ENCODE results near the gene SGMS2. TPM values are rescaled to one million over a fixed set of nuclear protein-coding genes. Genes with fewer than 3 reads are reported as not detected.

Gene SGMS2
- total RNA-seq, 4 donors from 2014 or later = 10.2 to 79.1 (median 23.8) TPM

DNA sequence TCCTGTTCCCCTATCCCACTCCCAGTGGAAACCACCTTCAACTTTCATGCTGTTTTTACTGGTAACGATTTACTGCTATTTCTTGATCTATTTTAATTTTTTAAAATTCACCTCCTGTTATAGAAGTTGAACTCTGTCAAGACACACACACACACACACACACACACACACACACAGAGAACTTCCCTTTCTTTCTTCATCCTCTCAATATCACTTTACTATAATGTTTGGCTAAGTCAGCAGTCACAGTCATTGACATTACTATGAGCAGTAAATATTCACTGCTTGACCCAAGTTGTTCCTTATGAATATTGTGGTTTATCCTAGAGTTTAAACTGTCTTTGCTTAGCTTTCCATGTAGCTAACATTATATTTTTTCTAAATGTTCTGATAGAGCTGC lies 24.0 kb upstream of the SGMS2 start:
- intact Hi-C loops (cut with DNase I; ENCODE audit: low total_unique reads) = no loop called here
- ATAC-seq = no peak

GRCh38 chr4:107801766-107802211 lies 22.9 kb upstream of the SGMS2 start:
- ATAC-seq (no peak), DNase-seq (no peak)
- Histone ChIP-seq H3K4me1 (no peaks in the 10 kb centered on the region), H3K27me3 (peaks cover 0 to 4% (median 3%) of the 10 kb centered on the region in 3 donors), H3K4me3 (no peak overlapping the region), H3K9me3 (no peaks in the 10 kb centered on the region), H3K27ac (no peak overlapping the region), H3K36me3 (no peaks in the 10 kb centered on the region)
- intact Hi-C loops (cut with DNase I; ENCODE audit: low total_unique reads) (no loop called here), in situ Hi-C loops (cut with MboI; ENCODE audit: low sequenced_read_pairs in 4 of 4) (no loop called here)
- TF ChIP-seq, protein P1, sequence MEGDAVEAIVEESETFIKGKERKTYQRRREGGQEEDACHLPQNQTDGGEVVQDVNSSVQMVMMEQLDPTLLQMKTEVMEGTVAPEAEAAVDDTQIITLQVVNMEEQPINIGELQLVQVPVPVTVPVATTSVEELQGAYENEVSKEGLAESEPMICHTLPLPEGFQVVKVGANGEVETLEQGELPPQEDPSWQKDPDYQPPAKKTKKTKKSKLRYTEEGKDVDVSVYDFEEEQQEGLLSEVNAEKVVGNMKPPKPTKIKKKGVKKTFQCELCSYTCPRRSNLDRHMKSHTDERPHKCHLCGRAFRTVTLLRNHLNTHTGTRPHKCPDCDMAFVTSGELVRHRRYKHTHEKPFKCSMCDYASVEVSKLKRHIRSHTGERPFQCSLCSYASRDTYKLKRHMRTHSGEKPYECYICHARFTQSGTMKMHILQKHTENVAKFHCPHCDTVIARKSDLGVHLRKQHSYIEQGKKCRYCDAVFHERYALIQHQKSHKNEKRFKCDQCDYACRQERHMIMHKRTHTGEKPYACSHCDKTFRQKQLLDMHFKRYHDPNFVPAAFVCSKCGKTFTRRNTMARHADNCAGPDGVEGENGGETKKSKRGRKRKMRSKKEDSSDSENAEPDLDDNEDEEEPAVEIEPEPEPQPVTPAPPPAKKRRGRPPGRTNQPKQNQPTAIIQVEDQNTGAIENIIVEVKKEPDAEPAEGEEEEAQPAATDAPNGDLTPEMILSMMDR (IDR thresholded peaks at IDR 0.05 in 4 of 5, conservative IDR thresholded peaks at IDR 0.05 in 1 of 5) = no peak
- TF ChIP-seq POLR2A (IDR thresholded peaks at IDR 0.05) = no peak

More for the DNA sequence above, 24.0 kb upstream of the SGMS2 start:
- Histone ChIP-seq H3K9me3 (no peaks in the 10 kb centered on the region), H3K36me3 (no peaks in the 10 kb centered on the region), H3K27me3 (peaks cover 0 to 4% (median 3%) of the 10 kb centered on the region in 3 donors), H3K4me1 (no peaks in the 10 kb centered on the region), H3K4me3 (no peak overlapping the region), H3K27ac (no peak overlapping the region)
- no peak for TF ChIP-seq POLR2A (IDR thresholded peaks at IDR 0.05)
- TF ChIP-seq, protein P1 (IDR thresholded peaks at IDR 0.05 in 4 of 5, conservative IDR thresholded peaks at IDR 0.05 in 1 of 5) = no peak
- in situ Hi-C loops (cut with MboI; ENCODE audit: low sequenced_read_pairs in 4 of 4) = no loop called here
- no peak for DNase-seq

DNA sequence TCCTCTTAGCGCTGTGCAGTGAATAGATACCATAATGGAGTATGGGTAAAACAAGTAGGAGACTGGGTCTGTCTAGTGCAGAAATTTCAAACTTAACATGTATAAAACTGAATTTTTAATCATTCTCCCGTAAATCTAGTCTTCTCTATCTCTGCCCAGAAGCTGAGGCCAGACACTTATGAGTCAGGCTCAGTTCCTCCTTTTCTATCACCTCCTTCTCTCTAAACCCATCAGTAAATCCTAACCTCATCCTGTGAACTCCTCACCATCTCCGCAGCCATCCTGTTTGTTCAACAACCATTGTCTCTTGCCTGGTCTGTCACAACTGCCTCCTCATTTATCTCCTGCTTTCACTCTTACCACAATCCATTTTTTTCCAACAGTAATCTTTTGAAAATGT lies 19.8 kb upstream of the SGMS2 start:
- Histone ChIP-seq H3K4me1 (no peaks in the 10 kb centered on the region), H3K9me3 (no peaks in the 10 kb centered on the region), H3K27ac (no peak overlapping the region), H3K36me3 (no peaks in the 10 kb centered on the region), H3K27me3 (peaks cover 0 to 2% (median 0%) of the 10 kb centered on the region in 3 donors), H3K4me3 (no peak overlapping the region)
- TF ChIP-seq POLR2A (IDR thresholded peaks at IDR 0.05) = no peak
- TF ChIP-seq, protein P1 (IDR thresholded peaks at IDR 0.05 in 4 of 5, conservative IDR thresholded peaks at IDR 0.05 in 1 of 5) = no peak
- in situ Hi-C loops (cut with MboI; ENCODE audit: low sequenced_read_pairs in 4 of 4) = no loop called here
- intact Hi-C loops (cut with DNase I; ENCODE audit: low total_unique reads) = no loop called here
- DNase-seq = no peak
- ATAC-seq = no peak

DNA sequence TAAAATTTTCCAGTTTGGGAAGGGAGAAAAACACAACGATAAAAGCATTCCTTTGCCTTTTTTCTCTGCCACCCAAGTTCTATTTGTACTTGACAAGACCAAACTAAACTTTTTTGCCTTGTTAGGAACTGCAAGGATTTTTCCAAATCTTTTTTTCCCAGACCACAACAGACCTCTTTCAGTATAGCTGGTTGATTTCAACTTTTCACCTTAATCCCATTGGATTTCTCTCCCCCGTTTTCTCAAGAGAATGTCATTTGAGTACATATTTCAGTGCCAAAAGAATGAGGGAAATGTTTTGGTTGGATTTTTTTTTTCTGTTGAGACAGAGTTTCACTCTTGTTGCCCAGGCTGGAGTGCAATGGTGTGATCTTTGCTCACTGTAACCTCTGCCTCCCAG lies 18.5 kb upstream of the SGMS2 start:
- Histone ChIP-seq H3K27ac (no peak overlapping the region), H3K27me3 (peaks cover 0 to 2% (median 0%) of the 10 kb centered on the region in 3 donors), H3K4me1 (no peaks in the 10 kb centered on the region), H3K9me3 (no peaks in the 10 kb centered on the region), H3K36me3 (no peaks in the 10 kb centered on the region), H3K4me3 (no peak overlapping the region)
- no peak for DNase-seq
- in situ Hi-C loops (cut with MboI; ENCODE audit: low sequenced_read_pairs in 4 of 4) = no loop called here
- TF ChIP-seq POLR2A (IDR thresholded peaks at IDR 0.05) = no peak
- TF ChIP-seq, protein P1 (IDR thresholded peaks at IDR 0.05 in 4 of 5, conservative IDR thresholded peaks at IDR 0.05 in 1 of 5) = no peak
- no peak for ATAC-seq
- intact Hi-C loops (cut with DNase I; ENCODE audit: low total_unique reads) = no loop called here

DNA sequence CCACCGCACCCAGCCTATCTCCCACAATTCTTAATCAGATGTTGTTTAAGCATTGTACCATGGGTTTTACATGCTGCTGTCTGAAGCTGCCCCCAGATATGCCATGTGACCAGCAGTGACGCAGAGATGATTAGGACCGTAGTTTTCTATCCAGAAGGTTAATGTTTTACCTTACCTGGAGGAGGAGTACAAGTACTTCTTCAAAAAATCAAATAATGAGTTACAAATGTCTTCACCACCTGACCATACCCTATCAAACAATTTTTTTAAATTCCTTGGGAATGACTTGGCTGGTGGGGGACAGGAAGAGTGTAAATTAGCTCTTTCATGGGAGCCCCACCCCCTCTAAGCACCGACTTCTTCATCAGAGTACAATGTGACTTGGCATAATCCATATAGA lies 16.2 kb upstream of the SGMS2 start:
- no peak for DNase-seq
- in situ Hi-C loops (cut with MboI; ENCODE audit: low sequenced_read_pairs in 4 of 4) (no loop called here), intact Hi-C loops (cut with DNase I; ENCODE audit: low total_unique reads) (no loop called here)
- H3K4me3 ChIP-seq = no peak overlapping the region
- no peak overlapping the region for H3K27ac ChIP-seq
- H3K27me3 ChIP-seq = no peaks in the 10 kb centered on the region
- no peaks in the 10 kb centered on the region for H3K4me1 ChIP-seq
- TF ChIP-seq, protein P1 (IDR thresholded peaks at IDR 0.05 in 4 of 5, conservative IDR thresholded peaks at IDR 0.05 in 1 of 5) = no peak
- TF ChIP-seq POLR2A (IDR thresholded peaks at IDR 0.05) = no peak
- no peaks in the 10 kb centered on the region for H3K9me3 ChIP-seq
- no peaks in the 10 kb centered on the region for H3K36me3 ChIP-seq
- no peak for ATAC-seq

All from gastrocnemius medialis (tissue), 4 donors.